Measurements from ENCODE around the gene ATAD3A.
"Not testable (repeated sequence)": the region's sequence is repeated elsewhere in the genome, so short reads cannot be mapped to it uniquely, and the experiment has no call there.

DNA sequence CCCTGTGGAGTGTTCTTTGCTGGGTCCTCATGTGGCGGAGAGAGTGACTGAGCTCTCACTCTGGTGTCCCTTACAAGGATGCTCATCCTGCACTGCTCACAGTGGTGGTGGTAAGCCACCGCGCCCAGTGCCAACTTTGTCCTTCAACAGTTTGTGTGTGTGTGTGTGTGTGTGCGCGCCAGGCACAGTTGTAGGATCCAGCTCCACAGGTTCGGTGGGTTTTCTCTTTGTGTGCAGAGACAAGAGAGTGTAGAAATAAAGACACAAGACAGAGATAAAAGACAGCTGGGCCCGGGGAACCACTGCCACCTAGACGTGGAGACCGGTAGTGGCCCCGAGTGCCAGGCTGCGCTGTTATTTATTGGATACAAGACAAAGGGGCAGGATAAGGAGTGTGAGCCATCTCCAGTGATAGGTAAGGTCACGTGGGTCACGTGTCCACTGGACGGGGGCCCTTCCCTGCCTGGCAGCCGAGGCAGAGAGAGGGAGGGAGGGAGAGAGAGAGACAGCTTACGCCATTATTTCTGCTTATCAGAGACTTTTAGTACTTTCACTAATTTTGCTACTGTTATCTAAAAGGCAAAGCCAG, 7.1 kb upstream of the ATAD3A start:
- TF ChIP-seq, protein P1, sequence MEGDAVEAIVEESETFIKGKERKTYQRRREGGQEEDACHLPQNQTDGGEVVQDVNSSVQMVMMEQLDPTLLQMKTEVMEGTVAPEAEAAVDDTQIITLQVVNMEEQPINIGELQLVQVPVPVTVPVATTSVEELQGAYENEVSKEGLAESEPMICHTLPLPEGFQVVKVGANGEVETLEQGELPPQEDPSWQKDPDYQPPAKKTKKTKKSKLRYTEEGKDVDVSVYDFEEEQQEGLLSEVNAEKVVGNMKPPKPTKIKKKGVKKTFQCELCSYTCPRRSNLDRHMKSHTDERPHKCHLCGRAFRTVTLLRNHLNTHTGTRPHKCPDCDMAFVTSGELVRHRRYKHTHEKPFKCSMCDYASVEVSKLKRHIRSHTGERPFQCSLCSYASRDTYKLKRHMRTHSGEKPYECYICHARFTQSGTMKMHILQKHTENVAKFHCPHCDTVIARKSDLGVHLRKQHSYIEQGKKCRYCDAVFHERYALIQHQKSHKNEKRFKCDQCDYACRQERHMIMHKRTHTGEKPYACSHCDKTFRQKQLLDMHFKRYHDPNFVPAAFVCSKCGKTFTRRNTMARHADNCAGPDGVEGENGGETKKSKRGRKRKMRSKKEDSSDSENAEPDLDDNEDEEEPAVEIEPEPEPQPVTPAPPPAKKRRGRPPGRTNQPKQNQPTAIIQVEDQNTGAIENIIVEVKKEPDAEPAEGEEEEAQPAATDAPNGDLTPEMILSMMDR (IDR thresholded peaks at IDR 0.05): peak; percentile 46
- TF ChIP-seq, protein P2, sequence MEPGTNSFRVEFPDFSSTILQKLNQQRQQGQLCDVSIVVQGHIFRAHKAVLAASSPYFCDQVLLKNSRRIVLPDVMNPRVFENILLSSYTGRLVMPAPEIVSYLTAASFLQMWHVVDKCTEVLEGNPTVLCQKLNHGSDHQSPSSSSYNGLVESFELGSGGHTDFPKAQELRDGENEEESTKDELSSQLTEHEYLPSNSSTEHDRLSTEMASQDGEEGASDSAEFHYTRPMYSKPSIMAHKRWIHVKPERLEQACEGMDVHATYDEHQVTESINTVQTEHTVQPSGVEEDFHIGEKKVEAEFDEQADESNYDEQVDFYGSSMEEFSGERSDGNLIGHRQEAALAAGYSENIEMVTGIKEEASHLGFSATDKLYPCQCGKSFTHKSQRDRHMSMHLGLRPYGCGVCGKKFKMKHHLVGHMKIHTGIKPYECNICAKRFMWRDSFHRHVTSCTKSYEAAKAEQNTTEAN (CRISPR knock-in tag; IDR thresholded peaks at IDR 0.05): not testable (repeated sequence)
- not testable (repeated sequence) for TF ChIP-seq ESRRA (CRISPR knock-in tag; IDR thresholded peaks at IDR 0.05; ENCODE audit: borderline replicate concordance)
- TF ChIP-seq, protein P3, sequence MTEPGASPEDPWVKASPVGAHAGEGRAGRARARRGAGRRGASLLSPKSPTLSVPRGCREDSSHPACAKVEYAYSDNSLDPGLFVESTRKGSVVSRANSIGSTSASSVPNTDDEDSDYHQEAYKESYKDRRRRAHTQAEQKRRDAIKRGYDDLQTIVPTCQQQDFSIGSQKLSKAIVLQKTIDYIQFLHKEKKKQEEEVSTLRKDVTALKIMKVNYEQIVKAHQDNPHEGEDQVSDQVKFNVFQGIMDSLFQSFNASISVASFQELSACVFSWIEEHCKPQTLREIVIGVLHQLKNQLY (CRISPR knock-in tag; IDR thresholded peaks at IDR 0.05): not testable (repeated sequence)
